ENCODE measurements around the gene OR10T2.
"Not testable (repeated sequence)": the region's sequence is repeated elsewhere in the genome, so short reads cannot be mapped to it uniquely, and the experiment has no call there.

Gene OR10T2

DNA sequence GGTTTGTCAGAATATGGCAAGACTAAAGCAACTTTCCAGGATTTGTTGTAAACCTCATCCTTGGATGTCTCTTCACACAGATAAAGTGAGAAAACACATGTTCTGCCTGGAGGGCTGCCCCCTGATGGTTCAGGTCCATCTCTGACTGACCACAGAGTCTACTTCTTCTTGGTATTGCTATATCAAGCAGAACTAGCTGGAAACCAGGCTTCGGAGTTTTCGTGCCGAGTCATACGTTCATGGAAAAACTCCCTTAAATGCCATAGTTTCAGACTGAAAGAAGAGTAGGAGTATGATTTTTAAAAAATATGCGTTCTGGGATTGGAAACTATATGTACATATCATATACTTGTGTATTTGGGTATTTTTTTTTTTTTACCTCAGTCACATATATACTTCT lies 5.8 kb downstream of the OR10T2 start:
- Histone ChIP-seq H3K9me3 (ENCODE audit: severe bottlenecking) (no peaks in the 10 kb centered on the region), H3K27ac (no peak overlapping the region), H3K27me3 (ENCODE audit: insufficient read depth, low read depth, severe bottlenecking) (peaks cover 59% of the 10 kb centered on the region), H3K4me3 (ENCODE audit: low read depth, low read length) (no peak overlapping the region), H3K36me3 (no peaks in the 10 kb centered on the region)
- no peak for DNase-seq
- TF ChIP-seq, protein P1, sequence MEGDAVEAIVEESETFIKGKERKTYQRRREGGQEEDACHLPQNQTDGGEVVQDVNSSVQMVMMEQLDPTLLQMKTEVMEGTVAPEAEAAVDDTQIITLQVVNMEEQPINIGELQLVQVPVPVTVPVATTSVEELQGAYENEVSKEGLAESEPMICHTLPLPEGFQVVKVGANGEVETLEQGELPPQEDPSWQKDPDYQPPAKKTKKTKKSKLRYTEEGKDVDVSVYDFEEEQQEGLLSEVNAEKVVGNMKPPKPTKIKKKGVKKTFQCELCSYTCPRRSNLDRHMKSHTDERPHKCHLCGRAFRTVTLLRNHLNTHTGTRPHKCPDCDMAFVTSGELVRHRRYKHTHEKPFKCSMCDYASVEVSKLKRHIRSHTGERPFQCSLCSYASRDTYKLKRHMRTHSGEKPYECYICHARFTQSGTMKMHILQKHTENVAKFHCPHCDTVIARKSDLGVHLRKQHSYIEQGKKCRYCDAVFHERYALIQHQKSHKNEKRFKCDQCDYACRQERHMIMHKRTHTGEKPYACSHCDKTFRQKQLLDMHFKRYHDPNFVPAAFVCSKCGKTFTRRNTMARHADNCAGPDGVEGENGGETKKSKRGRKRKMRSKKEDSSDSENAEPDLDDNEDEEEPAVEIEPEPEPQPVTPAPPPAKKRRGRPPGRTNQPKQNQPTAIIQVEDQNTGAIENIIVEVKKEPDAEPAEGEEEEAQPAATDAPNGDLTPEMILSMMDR (IDR thresholded peaks at IDR 0.05; ENCODE audit: low read depth, low read length): no peak

DNA sequence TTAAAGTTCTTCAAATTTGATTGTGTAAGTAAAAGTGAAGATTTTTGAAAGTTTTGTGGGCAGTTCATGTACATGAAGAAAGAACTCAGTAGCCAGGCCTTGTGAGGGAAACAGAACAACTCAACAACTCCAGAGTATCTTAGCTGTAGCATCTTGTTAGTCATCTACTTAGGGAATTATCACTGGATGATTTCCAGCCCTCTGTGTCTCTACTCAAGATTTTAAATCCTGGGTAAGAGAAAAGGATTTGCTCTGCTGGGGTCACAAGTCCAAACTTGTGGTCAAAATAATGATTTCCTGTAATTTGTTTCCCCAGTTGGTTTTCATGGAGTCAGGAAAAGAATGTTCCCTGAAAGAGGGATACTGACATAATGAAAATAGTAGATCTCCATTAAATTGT lies 8.2 kb downstream of the OR10T2 start:
- peaks cover 41% of the 10 kb centered on the region for H3K27me3 ChIP-seq (ENCODE audit: insufficient read depth, low read depth, severe bottlenecking)
- no peaks in the 10 kb centered on the region for H3K36me3 ChIP-seq
- TF ChIP-seq, protein P1 (IDR thresholded peaks at IDR 0.05; ENCODE audit: low read depth, low read length): no peak
- H3K4me3 ChIP-seq (ENCODE audit: low read depth, low read length): no peak overlapping the region
- DNase-seq: no peak
- no peak overlapping the region for H3K27ac ChIP-seq
- peaks cover 7% of the 10 kb centered on the region for H3K9me3 ChIP-seq (ENCODE audit: severe bottlenecking)

DNA sequence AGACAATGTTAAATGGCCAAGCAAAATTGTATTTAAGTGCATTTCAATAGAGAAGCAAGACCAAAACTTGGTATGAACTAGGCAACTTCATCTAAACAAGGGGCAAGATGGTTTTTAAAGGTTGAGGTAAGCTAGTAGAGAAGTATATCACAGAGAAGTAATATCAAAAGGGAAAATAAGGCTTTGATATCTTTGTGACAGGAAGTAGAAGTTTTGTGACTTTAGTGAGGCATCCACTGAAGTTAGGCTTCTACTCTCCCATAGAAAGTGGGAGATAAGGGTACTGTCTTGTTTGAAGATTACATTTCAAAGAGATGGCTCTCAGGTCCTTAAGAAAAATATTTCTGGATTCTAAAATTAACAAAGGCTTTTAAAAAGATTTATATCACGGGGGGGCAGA lies 8.9 kb downstream of the OR10T2 start:
- H3K36me3 ChIP-seq: no peaks in the 10 kb centered on the region
- no peak overlapping the region for H3K27ac ChIP-seq
- H3K27me3 ChIP-seq (ENCODE audit: insufficient read depth, low read depth, severe bottlenecking): peaks cover 33% of the 10 kb centered on the region
- TF ChIP-seq, protein P1 (IDR thresholded peaks at IDR 0.05; ENCODE audit: low read depth, low read length): no peak
- no peak overlapping the region for H3K4me3 ChIP-seq (ENCODE audit: low read depth, low read length)
- no peak for DNase-seq
- H3K9me3 ChIP-seq (ENCODE audit: severe bottlenecking): peaks cover 7% of the 10 kb centered on the region

DNA sequence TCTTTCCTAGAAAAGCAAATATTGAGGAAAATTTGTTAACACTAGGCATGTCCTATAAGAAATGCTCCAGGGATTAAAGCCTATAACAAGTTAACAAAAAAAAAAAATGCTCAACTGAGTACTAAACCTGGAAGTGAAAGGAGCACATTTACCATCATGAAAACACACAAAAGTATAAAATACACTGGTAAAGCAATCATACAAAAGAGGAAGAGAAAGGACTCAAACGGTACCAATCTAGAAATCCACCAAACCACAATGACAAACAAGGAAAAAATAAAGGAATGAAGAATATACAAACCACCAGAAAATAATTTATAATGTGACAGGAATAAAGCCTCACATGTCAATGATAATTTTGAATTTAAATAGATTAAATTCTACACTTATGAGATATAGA lies 24.4 kb downstream of the OR10T2 start:
- H3K27ac ChIP-seq: no peak overlapping the region
- no peak overlapping the region for H3K4me3 ChIP-seq (ENCODE audit: low read depth, low read length)
- DNase-seq: no peak
- no peaks in the 10 kb centered on the region for H3K36me3 ChIP-seq
- peaks cover 8% of the 10 kb centered on the region for H3K9me3 ChIP-seq (ENCODE audit: severe bottlenecking)
- H3K27me3 ChIP-seq (ENCODE audit: insufficient read depth, low read depth, severe bottlenecking): peaks cover 52% of the 10 kb centered on the region
- TF ChIP-seq, protein P1 (IDR thresholded peaks at IDR 0.05; ENCODE audit: low read depth, low read length): no peak

DNA sequence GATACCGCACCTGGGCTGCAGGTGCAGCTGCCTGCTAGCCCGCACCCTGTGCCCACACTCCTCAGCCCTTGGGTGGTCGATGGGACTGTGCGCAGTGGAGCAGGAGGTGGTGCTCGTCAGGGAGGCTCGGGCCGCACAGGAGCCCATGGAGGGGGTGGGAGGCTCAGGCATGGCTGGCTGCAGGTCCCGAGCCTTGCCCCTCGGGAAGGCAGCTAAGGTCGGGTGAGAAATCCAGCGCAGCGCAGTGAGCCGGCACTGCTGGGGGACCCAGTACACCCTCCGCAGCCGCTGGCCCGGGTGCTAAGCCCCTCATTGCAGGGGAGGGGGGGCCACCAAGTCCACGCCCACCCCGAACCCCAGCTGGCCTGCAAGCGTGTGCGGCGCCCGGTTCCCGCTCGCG lies 25.2 kb downstream of the OR10T2 start:
- not testable (repeated sequence) for H3K4me3 ChIP-seq (ENCODE audit: low read depth, low read length); H3K36me3 ChIP-seq; H3K9me3 ChIP-seq (ENCODE audit: severe bottlenecking); H3K27ac ChIP-seq; DNase-seq
- peaks cover 48% of the 10 kb centered on the region for H3K27me3 ChIP-seq (ENCODE audit: insufficient read depth, low read depth, severe bottlenecking)

DNA sequence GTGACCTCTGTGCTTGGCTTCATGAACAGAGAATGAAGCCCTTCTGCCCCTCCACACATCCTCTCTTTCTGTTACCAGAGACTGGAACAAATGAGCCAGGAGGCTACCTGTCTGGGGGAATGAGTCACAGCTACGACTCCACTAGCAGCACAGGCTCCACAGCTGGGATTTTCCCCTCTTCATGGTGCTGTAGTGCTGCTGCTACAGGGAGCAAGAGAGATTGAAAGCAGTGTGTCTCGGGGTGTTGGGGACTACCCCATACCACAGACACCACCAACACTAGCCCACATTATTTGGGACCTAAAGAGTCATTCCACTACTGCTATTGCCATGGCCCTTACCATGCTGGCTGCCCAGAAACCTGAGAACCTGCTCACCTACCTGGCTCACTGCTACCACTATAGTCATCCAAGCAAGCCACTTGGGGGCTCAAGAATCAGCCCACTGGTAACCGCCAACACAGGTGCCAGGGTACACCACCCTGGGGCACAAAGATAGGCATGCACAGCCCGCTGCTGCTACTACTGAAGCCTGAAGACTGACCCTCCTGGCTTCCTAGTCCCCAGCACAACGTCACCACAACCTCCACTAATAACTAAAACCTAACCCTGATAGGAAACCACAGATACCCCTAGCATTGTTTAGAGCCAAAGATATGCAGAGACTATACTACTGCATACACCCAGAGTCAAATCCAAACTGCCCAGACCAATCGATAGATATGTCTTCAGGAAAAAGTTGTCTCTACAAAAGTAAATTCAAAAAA lies 27.9 kb downstream of the OR10T2 start:
- H3K4me3 ChIP-seq (ENCODE audit: low read depth, low read length): no peak overlapping the region
- TF ChIP-seq, protein P1 (IDR thresholded peaks at IDR 0.05; ENCODE audit: low read depth, low read length): no peak
- no peak overlapping the region for H3K27ac ChIP-seq
- H3K9me3 ChIP-seq (ENCODE audit: severe bottlenecking): peaks cover 8% of the 10 kb centered on the region
- DNase-seq: no peak
- no peaks in the 10 kb centered on the region for H3K36me3 ChIP-seq
- peaks cover 49% of the 10 kb centered on the region for H3K27me3 ChIP-seq (ENCODE audit: insufficient read depth, low read depth, severe bottlenecking)

Data from WERI-Rb-1 (cell line).